HG03378 (cell line): ENCODE data around the gene C18orf63.

ENCODE experiments used
- ATAC-seq: cut with Tn5 transposase; IDR thresholded peaks from one replicate; pipeline ENCODE4 v1.9.1; 2021; ENCODE audit warnings: mild to moderate bottlenecking, moderate library complexity; ENCODE audit not compliant: unreplicated experiment

The C18orf63 gene

GRCh38 chr18:74402806-74403433, 87.3 kb downstream of the C18orf63 start:
- ATAC-seq, result no peak

GRCh38 chr18:74407888-74408287, 92.2 kb downstream of the C18orf63 start:
- peak; percentile 82 for ATAC-seq
